Mammary epithelial cell (primary cell): ENCODE measurements around the gene B4GALT2.

Experiments
- EZH2 ChIP-seq: IDR thresholded peaks from 2 replicates; pipeline ENCODE4 v1.6.1; 2012; ENCODE audit warnings: low read length, inconsistent platforms, borderline replicate concordance
- TF ChIP-seq, protein P1 (sequence below), 2 donors: IDR thresholded peaks in 1 of 2; conservative IDR thresholded peaks in 1 of 2; 2 replicates each; pipeline ENCODE4 v1.5.1; 2011 to 2012; ENCODE audit warnings: inconsistent platforms in 2 of 2, low read length in 2 of 2, mild to moderate bottlenecking in 2 of 2, control low read depth in 1 of 2, low read depth in 1 of 2; ENCODE audit not compliant: insufficient read depth in 1 of 2; ENCODE audit errors: extremely low read depth in 1 of 2

- TF ChIP-seq, protein P1, sequence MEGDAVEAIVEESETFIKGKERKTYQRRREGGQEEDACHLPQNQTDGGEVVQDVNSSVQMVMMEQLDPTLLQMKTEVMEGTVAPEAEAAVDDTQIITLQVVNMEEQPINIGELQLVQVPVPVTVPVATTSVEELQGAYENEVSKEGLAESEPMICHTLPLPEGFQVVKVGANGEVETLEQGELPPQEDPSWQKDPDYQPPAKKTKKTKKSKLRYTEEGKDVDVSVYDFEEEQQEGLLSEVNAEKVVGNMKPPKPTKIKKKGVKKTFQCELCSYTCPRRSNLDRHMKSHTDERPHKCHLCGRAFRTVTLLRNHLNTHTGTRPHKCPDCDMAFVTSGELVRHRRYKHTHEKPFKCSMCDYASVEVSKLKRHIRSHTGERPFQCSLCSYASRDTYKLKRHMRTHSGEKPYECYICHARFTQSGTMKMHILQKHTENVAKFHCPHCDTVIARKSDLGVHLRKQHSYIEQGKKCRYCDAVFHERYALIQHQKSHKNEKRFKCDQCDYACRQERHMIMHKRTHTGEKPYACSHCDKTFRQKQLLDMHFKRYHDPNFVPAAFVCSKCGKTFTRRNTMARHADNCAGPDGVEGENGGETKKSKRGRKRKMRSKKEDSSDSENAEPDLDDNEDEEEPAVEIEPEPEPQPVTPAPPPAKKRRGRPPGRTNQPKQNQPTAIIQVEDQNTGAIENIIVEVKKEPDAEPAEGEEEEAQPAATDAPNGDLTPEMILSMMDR (conservative IDR thresholded peaks at IDR 0.05 in 1 of 2, IDR thresholded peaks at IDR 0.05 in 1 of 2; ENCODE audit: extremely low read depth in 1 of 2, insufficient read depth in 1 of 2, low read depth in 1 of 2, low read length in 2 of 2) = no peak
- no peak for TF ChIP-seq EZH2
Measured at GRCh38 chr1:43985984-43986595, 7.1 kb downstream of the B4GALT2 start.
